HL-60 (cell line): ENCODE data around the gene PRLR.

ENCODE experiments used
- GABPA ChIP-seq: IDR thresholded peaks from 2 replicates; pipeline ENCODE4 v1.6.1; 2012; ENCODE audit warnings: low read depth
- POLR2AphosphoS5 ChIP-seq: IDR thresholded peaks from 2 replicates; pipeline ENCODE4 v1.6.1; 2012; ENCODE audit warnings: low read depth
- SPI1 ChIP-seq: IDR thresholded peaks from 2 replicates; pipeline ENCODE4 v1.6.1; 2012; ENCODE audit warnings: low read depth, mild to moderate bottlenecking, borderline replicate concordance
- TF ChIP-seq, protein P1 (sequence below): IDR thresholded peaks from one replicate; pipeline ENCODE4 v1.5.1; 2011; ENCODE audit warnings: low read length, control low read depth, inconsistent platforms; ENCODE audit not compliant: insufficient read depth
- TF ChIP-seq, protein P2 (sequence below): IDR thresholded peaks from 2 replicates; pipeline ENCODE4 v1.6.1; 2012; ENCODE audit warnings: low read depth; ENCODE audit not compliant: insufficient replicate concordance

DNA sequence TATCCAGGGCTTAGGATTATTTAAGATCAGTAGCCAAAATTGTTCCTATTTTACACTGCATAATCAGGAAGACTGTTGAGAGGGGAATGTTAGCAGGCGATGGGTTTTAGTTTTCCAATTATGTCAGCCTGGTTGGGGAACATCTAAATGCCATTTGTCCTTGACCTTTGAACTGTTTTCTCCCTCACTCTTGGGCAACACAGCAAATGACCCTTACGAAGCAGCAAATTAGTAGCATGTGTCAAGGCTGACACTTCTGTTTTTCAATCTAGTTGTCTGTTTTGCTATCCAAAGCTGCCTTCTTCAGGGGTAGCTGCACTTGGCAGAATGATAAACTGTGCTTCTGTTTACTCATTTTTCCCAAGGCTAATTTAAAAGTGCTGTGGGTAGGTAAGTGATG is 104.5 kb downstream of the PRLR start:
- TF ChIP-seq, protein P1, sequence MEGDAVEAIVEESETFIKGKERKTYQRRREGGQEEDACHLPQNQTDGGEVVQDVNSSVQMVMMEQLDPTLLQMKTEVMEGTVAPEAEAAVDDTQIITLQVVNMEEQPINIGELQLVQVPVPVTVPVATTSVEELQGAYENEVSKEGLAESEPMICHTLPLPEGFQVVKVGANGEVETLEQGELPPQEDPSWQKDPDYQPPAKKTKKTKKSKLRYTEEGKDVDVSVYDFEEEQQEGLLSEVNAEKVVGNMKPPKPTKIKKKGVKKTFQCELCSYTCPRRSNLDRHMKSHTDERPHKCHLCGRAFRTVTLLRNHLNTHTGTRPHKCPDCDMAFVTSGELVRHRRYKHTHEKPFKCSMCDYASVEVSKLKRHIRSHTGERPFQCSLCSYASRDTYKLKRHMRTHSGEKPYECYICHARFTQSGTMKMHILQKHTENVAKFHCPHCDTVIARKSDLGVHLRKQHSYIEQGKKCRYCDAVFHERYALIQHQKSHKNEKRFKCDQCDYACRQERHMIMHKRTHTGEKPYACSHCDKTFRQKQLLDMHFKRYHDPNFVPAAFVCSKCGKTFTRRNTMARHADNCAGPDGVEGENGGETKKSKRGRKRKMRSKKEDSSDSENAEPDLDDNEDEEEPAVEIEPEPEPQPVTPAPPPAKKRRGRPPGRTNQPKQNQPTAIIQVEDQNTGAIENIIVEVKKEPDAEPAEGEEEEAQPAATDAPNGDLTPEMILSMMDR, result no peak
- TF ChIP-seq, protein P2, sequence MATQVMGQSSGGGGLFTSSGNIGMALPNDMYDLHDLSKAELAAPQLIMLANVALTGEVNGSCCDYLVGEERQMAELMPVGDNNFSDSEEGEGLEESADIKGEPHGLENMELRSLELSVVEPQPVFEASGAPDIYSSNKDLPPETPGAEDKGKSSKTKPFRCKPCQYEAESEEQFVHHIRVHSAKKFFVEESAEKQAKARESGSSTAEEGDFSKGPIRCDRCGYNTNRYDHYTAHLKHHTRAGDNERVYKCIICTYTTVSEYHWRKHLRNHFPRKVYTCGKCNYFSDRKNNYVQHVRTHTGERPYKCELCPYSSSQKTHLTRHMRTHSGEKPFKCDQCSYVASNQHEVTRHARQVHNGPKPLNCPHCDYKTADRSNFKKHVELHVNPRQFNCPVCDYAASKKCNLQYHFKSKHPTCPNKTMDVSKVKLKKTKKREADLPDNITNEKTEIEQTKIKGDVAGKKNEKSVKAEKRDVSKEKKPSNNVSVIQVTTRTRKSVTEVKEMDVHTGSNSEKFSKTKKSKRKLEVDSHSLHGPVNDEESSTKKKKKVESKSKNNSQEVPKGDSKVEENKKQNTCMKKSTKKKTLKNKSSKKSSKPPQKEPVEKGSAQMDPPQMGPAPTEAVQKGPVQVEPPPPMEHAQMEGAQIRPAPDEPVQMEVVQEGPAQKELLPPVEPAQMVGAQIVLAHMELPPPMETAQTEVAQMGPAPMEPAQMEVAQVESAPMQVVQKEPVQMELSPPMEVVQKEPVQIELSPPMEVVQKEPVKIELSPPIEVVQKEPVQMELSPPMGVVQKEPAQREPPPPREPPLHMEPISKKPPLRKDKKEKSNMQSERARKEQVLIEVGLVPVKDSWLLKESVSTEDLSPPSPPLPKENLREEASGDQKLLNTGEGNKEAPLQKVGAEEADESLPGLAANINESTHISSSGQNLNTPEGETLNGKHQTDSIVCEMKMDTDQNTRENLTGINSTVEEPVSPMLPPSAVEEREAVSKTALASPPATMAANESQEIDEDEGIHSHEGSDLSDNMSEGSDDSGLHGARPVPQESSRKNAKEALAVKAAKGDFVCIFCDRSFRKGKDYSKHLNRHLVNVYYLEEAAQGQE, result no peak
- TF ChIP-seq POLR2AphosphoS5 (no peak), GABPA (no peak), SPI1 (no peak)
